PC-3 (cell line): ENCODE measurements around the gene UBE2QL1. TPM values are rescaled to one million over a fixed set of nuclear protein-coding genes. Genes with fewer than 3 reads are reported as not detected.

Experiments
- ATAC-seq: fragments of 200-7000 bp; cut with Tn5 transposase; 2 replicates; pipeline ENCODE4 v1.9.1; 2020; ENCODE audit warnings: mild to moderate bottlenecking, moderate library complexity
- BruUV-seq: library from RNA; stranded (reverse); fragments of 400-500 nt; replicated peaks from 2 replicates; lab custom pipeline; 2021; lab: Mats Ljungman, UMichigan
- CTCF ChIA-PET: fragments of 300-600 bp; sonication (Branson Sonifier 250); formaldehyde crosslinking; loops from one replicate; lab custom pipeline; 2022; ENCODE audit warnings: antibody characterized with exemption; lab: Charles Lee
- POLR2A ChIA-PET: fragments of 300-600 bp; sonication (Branson Sonifier 250); formaldehyde crosslinking; loops from one replicate; lab custom pipeline; 2022; ENCODE audit warnings: antibody characterized with exemption; ENCODE audit not compliant: unreplicated experiment; lab: Charles Lee
- DNase-seq: peaks from one replicate; pipeline ENCODE4 v3.0.0-alpha.2; 2015
- H2AFZ ChIP-seq: fragments of 300-600 bp; sonication (generic); 2 replicates; pipeline ENCODE4 v1.6.0; 2016; ENCODE audit warnings: antibody characterized with exemption, low read length
- H3F3A ChIP-seq: fragments of 300-600 bp; sonication (generic); one replicate; pipeline ENCODE4 v1.6.0; 2017; ENCODE audit warnings: antibody characterized with exemption, low read length, control low read depth, mild to moderate bottlenecking; ENCODE audit not compliant: unreplicated experiment
- H3K27ac ChIP-seq: fragments of 300-600 bp; sonication (generic); 2 replicates; pipeline ENCODE4 v1.5.1; 2016; ENCODE audit warnings: mild to moderate bottlenecking, low read length
- H3K27me3 ChIP-seq: fragments of 300-600 bp; sonication (generic); 2 replicates; pipeline ENCODE4 v1.6.1; 2016; ENCODE audit warnings: low read length, mixed read lengths
- H3K36me3 ChIP-seq: fragments of 300-600 bp; sonication (generic); 2 replicates; pipeline ENCODE4 v1.6.1; 2016; ENCODE audit warnings: low read depth, mixed run types, low read length, mixed read lengths
- H3K4me1 ChIP-seq: fragments of 300-600 bp; sonication (generic); 2 replicates; pipeline ENCODE4 v1.5.1; 2016; ENCODE audit warnings: low read length; ENCODE audit not compliant: insufficient read depth
- H3K4me2 ChIP-seq: fragments of 300-600 bp; sonication (generic); 2 replicates; pipeline ENCODE4 v1.6.0; 2016; ENCODE audit warnings: low read length
- H3K4me3 ChIP-seq: fragments of 300-600 bp; sonication (generic); 2 replicates; pipeline ENCODE4 v1.5.1; 2016; ENCODE audit warnings: mild to moderate bottlenecking, low read length, mixed read lengths
- H3K79me2 ChIP-seq: fragments of 300-600 bp; sonication (generic); 2 replicates; pipeline ENCODE4 v1.6.1; 2017; ENCODE audit warnings: low read length, mixed read lengths
- H3K9ac ChIP-seq: fragments of 300-600 bp; sonication (generic); 2 replicates; pipeline ENCODE4 v1.6.0; 2016; ENCODE audit warnings: mild to moderate bottlenecking, low read length
- H3K9me2 ChIP-seq: fragments of 300-600 bp; sonication (generic); replicated peaks from 2 replicates; pipeline ENCODE4 v1.6.1; 2016; ENCODE audit warnings: mixed run types, low read length, mixed read lengths
- H3K9me3 ChIP-seq: fragments of 300-600 bp; sonication (generic); 2 replicates; pipeline ENCODE4 v1.6.1; 2016; ENCODE audit warnings: low read length, mixed read lengths
- H4K20me1 ChIP-seq: fragments of 300-600 bp; sonication (generic); 2 replicates; pipeline ENCODE4 v1.6.1; 2016; ENCODE audit warnings: low read length, mixed read lengths
- CTCF ChIP-seq: fragments of 300-600 bp; sonication (generic); conservative IDR thresholded peaks from 2 replicates; pipeline ENCODE4 v1.5.1; 2017; ENCODE audit warnings: antibody characterized with exemption, low read depth, mild to moderate bottlenecking, low read length
- EZH2 ChIP-seq: fragments of 300-600 bp; sonication (generic); IDR thresholded peaks from one replicate; pipeline ENCODE4 v1.6.1; 2017; ENCODE audit warnings: antibody characterized with exemption, mild to moderate bottlenecking, low read length; ENCODE audit not compliant: unreplicated experiment
- EZH2phosphoT487 ChIP-seq: fragments of 300-600 bp; sonication (generic); IDR thresholded peaks from 2 replicates; pipeline ENCODE4 v1.6.1; 2018; ENCODE audit warnings: mild to moderate bottlenecking, antibody characterized with exemption, low read length, borderline replicate concordance
- intact Hi-C: fragments of 100-400 bp; cut with micrococcal nuclease; formaldehyde crosslinking; loops from 2 replicates; pipeline ENCODE4 v1.9.0; 2023
- total RNA-seq: library from RNA; depleted of rRNA; stranded (reverse); fragments of >200 nt; gene quantifications from 2 replicates; pipeline ENCODE4 v1.2.3, GENCODE V29; 2014

UBE2QL1 gene
- total RNA-seq, 1 experiment from 2014 or later, result 8.8 TPM

DNA sequence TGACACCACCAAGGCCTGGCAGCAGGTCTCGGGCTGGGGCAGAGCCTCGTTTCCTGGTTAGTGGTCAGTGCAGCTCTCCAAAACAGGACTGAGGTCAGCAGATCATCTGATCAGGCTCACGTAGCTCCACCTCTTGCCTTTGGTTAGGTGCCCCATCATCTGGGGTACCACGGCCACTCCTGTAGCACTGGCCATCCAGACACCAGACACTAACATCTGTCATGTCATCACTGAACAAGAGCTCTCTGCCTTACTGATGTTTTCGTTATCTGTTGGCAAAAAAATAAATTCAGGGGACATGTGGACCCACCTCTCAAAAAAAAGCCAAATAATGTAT is 40.4 kb upstream of the UBE2QL1 start:
- no peaks in the 10 kb centered on the region for H3K9me3 ChIP-seq
- CTCF ChIA-PET, result no interaction called here
- H3K9me2 ChIP-seq, result no peaks in the 10 kb centered on the region
- no peaks in the 10 kb centered on the region for H3K79me2 ChIP-seq
- no peak for DNase-seq
- H4K20me1 ChIP-seq, result no peaks in the 10 kb centered on the region
- no TSS peak for BruUV-seq
- H3K27me3 ChIP-seq, result no peaks in the 10 kb centered on the region
- H3K4me1 ChIP-seq, result peaks cover 16% of the 10 kb centered on the region
- H3K27ac ChIP-seq, result no peak overlapping the region
- no peak overlapping the region for H3K4me3 ChIP-seq
- intact Hi-C loops, result no loop called here
- H2AFZ ChIP-seq, result 0 out of 2 replicates have a peak overlapping the region, but pooled peaks have one; percentile 2
- no peak overlapping the region for H3K9ac ChIP-seq
- POLR2A ChIA-PET, result no interaction called here
- ATAC-seq, result no peak
- H3K36me3 ChIP-seq, result no peaks in the 10 kb centered on the region
- no peaks in the 10 kb centered on the region for H3F3A ChIP-seq
- H3K4me2 ChIP-seq, result 0 out of 2 replicates have a peak overlapping the region, but pooled peaks have one; percentile 5
- TF ChIP-seq CTCF, result no peak
- no peak for TF ChIP-seq EZH2
- TF ChIP-seq EZH2phosphoT487, result no peak

DNA sequence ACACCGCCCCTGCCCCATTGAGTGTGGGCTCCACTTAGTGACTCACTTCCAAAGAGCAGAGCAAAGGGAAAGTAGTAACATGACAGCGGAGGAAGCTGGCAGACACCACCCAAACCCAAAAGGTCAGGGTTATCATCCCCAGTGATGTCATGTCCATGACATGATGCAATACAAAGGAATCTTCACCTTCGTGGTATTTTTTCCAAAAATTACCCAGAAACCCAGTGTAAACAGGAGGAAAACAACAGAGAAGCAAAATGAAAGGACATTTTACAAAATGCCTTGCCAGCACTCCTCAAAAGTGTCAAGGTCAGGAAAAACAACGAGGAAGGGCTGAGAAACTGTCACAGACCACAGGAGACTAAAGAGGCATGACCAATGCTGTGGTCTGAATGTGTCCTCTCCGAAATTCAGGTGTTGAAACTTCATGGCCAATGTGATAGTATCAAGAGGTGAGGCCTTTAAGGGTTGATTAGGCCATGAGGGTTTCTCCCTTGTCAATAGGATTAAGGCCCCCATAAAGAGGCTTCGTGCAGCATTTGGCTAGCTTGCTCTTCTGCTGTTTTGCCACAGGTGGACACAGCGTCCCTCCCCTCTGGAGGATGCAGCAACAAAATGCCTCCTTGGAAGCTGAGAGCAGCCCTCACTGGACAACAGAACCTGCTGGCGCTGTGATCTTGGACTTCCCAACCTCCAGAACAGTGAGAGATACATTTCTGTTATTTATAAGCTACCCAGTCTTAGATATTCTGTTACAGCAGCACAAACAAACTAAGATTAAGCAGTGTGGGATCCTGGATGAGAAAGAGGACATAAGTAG is 39.8 kb upstream of the UBE2QL1 start:
- Histone ChIP-seq H3K4me2 (0 out of 2 replicates have a peak overlapping the region, but pooled peaks have one; percentile 5), H3K27ac (no peak overlapping the region), H3K27me3 (no peaks in the 10 kb centered on the region), H3K79me2 (no peaks in the 10 kb centered on the region), H3F3A (no peaks in the 10 kb centered on the region), H3K4me1 (peaks cover 16% of the 10 kb centered on the region), H3K4me3 (no peak overlapping the region), H3K9ac (no peak overlapping the region), H3K9me2 (no peaks in the 10 kb centered on the region), H4K20me1 (no peaks in the 10 kb centered on the region), H2AFZ (no peak overlapping the region), H3K36me3 (no peaks in the 10 kb centered on the region), H3K9me3 (no peaks in the 10 kb centered on the region)
- DNase-seq, result peak; percentile 55
- no peak for TF ChIP-seq CTCF
- TF ChIP-seq EZH2, result no peak
- POLR2A ChIA-PET, result no interaction called here
- intact Hi-C loops, result no loop called here
- CTCF ChIA-PET, result interaction anchor here (0.6 kb wide), 1 partner anchor 951 kb away, joined by 3 read pairs; no protein-coding TSS in a partner anchor
- BruUV-seq, result no TSS peak
- no peak for ATAC-seq

GRCh38 chr5:6410421-6410820 is 38.2 kb upstream of the UBE2QL1 start:
- ATAC-seq (no peak), DNase-seq (no peak)
- peaks cover 16% of the 10 kb centered on the region for H3K4me1 ChIP-seq
- H3K27ac ChIP-seq, result no peak overlapping the region
- H3K36me3 ChIP-seq, result no peaks in the 10 kb centered on the region
- no peak overlapping the region for H2AFZ ChIP-seq
- no peaks in the 10 kb centered on the region for H4K20me1 ChIP-seq
- H3K9me2 ChIP-seq, result no peaks in the 10 kb centered on the region
- intact Hi-C loops, result no loop called here
- H3K4me3 ChIP-seq, result no peak overlapping the region
- no peaks in the 10 kb centered on the region for H3K79me2 ChIP-seq
- TF ChIP-seq EZH2phosphoT487 (no peak), EZH2 (no peak), CTCF (no peak)
- H3K4me2 ChIP-seq, result no peak overlapping the region
- no TSS peak for BruUV-seq
- ChIA-PET CTCF (no interaction called here), POLR2A (no interaction called here)
- no peaks in the 10 kb centered on the region for H3K27me3 ChIP-seq
- no peaks in the 10 kb centered on the region for H3F3A ChIP-seq
- no peaks in the 10 kb centered on the region for H3K9me3 ChIP-seq
- H3K9ac ChIP-seq, result no peak overlapping the region
